ENCODE data around the gene SAFB.

GRCh38 chr19:5679289-5680083, 56.6 kb downstream of the SAFB start:
- TF ChIP-seq, protein P1, sequence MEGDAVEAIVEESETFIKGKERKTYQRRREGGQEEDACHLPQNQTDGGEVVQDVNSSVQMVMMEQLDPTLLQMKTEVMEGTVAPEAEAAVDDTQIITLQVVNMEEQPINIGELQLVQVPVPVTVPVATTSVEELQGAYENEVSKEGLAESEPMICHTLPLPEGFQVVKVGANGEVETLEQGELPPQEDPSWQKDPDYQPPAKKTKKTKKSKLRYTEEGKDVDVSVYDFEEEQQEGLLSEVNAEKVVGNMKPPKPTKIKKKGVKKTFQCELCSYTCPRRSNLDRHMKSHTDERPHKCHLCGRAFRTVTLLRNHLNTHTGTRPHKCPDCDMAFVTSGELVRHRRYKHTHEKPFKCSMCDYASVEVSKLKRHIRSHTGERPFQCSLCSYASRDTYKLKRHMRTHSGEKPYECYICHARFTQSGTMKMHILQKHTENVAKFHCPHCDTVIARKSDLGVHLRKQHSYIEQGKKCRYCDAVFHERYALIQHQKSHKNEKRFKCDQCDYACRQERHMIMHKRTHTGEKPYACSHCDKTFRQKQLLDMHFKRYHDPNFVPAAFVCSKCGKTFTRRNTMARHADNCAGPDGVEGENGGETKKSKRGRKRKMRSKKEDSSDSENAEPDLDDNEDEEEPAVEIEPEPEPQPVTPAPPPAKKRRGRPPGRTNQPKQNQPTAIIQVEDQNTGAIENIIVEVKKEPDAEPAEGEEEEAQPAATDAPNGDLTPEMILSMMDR (IDR thresholded peaks at IDR 0.05): no peak
- TF ChIP-seq POLR2A (IDR thresholded peaks at IDR 0.05): no peak
